Measurements from ENCODE around the gene SMIM20.
"Not testable (repeated sequence)": the region's sequence is repeated elsewhere in the genome, so short reads cannot be mapped to it uniquely, and the experiment has no call there.

GRCh38 chr4:25866401-25866800 is 47.6 kb upstream of the SMIM20 start:
- not testable (repeated sequence) for TF ChIP-seq CTCF (conservative IDR thresholded peaks at IDR 0.05; ENCODE audit: low read depth in 2 of 2); POLR2AphosphoS5 (IDR thresholded peaks at IDR 0.05; ENCODE audit: low read depth); REST (IDR thresholded peaks at IDR 0.05; ENCODE audit: unreplicated experiment); CREB1 (CRISPR knock-in tag; IDR thresholded peaks at IDR 0.05; ENCODE audit: low read depth)

Measured in GM23338 (cell line).